ENCODE results near the gene RXRB. TPM values are rescaled to one million over a fixed set of nuclear protein-coding genes. Genes with fewer than 3 reads are reported as not detected.
A peak's percentile ranks its signal among the peaks of the same experiment; 100 is the strongest.
"Not testable (repeated sequence)": the region's sequence is repeated elsewhere in the genome, so short reads cannot be mapped to it uniquely, and the experiment has no call there.

The RXRB gene
- total RNA-seq, 2 experiments from 2014 or later, result 41.0 to 45.4 TPM

DNA sequence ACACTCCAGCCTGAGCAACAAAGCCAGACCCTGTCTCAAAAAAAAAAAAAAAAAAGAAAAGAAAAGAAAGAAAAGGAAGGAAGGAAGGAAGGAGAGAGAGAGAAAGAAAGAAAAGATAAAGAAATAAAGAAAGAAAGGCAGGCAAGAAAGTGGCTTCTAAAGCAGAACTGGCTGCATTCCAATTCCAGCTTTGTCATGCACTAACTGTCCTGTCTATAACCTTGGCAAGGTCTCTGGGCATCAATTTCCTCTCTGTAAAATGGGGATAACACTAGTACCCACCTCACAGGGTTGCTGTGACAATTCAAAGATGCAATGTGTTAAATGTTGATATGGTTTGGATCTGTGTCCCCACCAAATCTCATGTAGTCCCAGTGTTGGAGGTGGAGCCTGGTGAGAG lies 35.9 kb upstream of the RXRB start:
- H3K4me3 Mint-ChIP-seq, result no peak overlapping the region
- ChIA-PET CTCF (interaction anchor here (0.5 to 0.8 kb wide), 4 partner anchors 10 to 98 kb away, joined by 3 to 6 read pairs (median 4); no protein-coding TSS in a partner anchor), POLR2A (interaction anchor here (0.6 kb wide), 1 partner anchor 10 kb away, joined by 4 read pairs; no protein-coding TSS in a partner anchor)
- intact Hi-C loops (cut with DNase I, micrococcal nuclease), result no loop called here
- peaks cover 3% of the 10 kb centered on the region for H3K4me1 Mint-ChIP-seq
- ATAC-seq (no peak), DNase-seq (no peak)
- H3K27ac Mint-ChIP-seq, result no peak overlapping the region
- H3K9me3 Mint-ChIP-seq (ENCODE audit: low read depth), result no peaks in the 10 kb centered on the region
- H3K36me3 Mint-ChIP-seq (ENCODE audit: low read depth), result no peaks in the 10 kb centered on the region
- H3K27me3 Mint-ChIP-seq, result peaks cover 26% of the 10 kb centered on the region

DNA sequence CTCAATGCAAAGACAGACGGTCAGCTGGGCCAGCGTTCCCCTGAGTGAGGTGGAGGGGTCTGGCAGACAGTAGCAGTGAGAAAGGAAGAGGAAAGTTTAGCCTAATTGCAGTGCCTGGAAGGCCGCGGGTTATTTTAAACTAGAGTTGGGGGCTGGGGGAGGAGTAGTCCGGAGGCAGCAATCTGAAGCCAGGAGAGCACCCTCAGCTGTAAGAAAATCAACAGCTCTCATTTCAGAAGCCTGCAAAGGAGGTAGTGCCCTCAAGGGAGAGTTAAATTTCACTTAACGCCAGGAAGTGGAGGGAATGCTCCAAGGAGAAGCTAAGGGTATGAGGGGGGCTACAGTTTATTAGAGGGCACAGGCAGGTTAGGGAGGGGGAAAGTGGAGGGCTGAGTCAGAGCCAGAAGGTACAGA lies 34.8 kb upstream of the RXRB start:
- no peaks in the 10 kb centered on the region for H3K36me3 Mint-ChIP-seq (ENCODE audit: low read depth)
- POLR2A ChIA-PET, result no interaction called here
- H3K4me1 Mint-ChIP-seq, result no peaks in the 10 kb centered on the region
- DNase-seq, result no peak
- CTCF ChIA-PET, result interaction anchor here (0.7 kb wide), 1 partner anchor 70 kb away, joined by 3 read pairs; no protein-coding TSS in a partner anchor
- peaks cover 26% of the 10 kb centered on the region for H3K27me3 Mint-ChIP-seq
- ATAC-seq, result no peak
- H3K4me3 Mint-ChIP-seq, result no peak overlapping the region
- no peaks in the 10 kb centered on the region for H3K9me3 Mint-ChIP-seq (ENCODE audit: low read depth)
- no peak overlapping the region for H3K27ac Mint-ChIP-seq
- intact Hi-C loops (cut with DNase I, micrococcal nuclease), result no loop called here

DNA sequence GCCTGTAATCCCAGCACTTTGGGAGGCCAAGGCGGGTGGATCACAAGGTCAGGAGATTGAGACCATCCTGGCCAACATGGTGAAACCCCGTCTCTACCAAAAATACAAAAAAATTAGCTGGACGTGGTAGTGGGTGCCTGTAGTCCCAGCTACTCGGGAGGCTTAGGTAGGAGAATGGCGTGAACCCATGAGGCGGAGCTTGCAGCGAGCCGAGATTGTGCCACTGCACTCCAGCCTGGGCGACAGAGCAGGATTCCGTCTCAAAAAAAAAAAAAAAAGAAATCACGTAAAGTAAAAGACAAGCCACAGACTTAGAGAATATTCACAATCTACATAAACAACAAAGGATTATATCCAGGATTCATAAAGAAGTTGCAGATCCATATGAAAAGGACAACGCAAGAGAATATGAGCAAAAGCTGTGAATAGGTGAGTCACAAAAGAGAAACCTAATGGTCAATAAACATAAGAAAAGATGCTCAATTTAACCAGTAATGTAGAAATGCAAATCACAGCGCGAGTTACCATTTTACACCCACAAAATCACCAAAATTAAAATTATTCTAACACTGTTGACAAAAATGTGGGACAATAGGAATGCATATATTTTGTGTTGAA lies 26.1 kb upstream of the RXRB start:
- H3K4me3 Mint-ChIP-seq; H3K36me3 Mint-ChIP-seq (ENCODE audit: low read depth); H3K4me1 Mint-ChIP-seq; DNase-seq; intact Hi-C loops (cut with DNase I, micrococcal nuclease); H3K27ac Mint-ChIP-seq; H3K9me3 Mint-ChIP-seq (ENCODE audit: low read depth); ATAC-seq: not testable (repeated sequence)
- CTCF ChIA-PET, result interaction anchor here (0.6 to 1.0 kb wide), 4 partner anchors 8 to 66 kb away, joined by 3 to 4 read pairs (median 4); no protein-coding TSS in a partner anchor
- peaks cover 22% of the 10 kb centered on the region for H3K27me3 Mint-ChIP-seq
- POLR2A ChIA-PET, result interaction anchor here (0.6 kb wide), 1 partner anchor 10 kb away, joined by 4 read pairs; no protein-coding TSS in a partner anchor

DNA sequence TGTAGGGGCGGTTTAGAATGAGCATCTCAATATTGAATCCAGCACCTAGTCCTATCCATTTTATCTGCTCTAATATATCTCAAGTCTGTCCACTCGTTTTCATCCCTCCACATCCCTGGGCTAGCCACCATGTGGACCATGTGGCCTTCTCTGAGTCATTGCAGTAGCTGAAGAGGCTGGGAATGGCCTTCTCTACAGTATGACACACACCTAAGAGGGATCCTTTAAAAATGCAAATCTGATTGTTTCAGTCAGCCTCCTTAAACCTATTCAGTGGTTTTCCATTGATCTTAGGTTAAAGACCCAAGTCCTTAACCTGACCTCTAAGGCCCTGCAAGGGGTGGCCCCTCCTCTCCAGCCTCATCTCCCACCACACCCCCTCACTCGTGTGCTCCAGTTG lies 17.2 kb upstream of the RXRB start:
- CTCF ChIA-PET, result no interaction called here
- no peak overlapping the region for H3K4me3 Mint-ChIP-seq
- no peaks in the 10 kb centered on the region for H3K9me3 Mint-ChIP-seq (ENCODE audit: low read depth)
- ATAC-seq (no peak), DNase-seq (no peak)
- no peak overlapping the region for H3K27ac Mint-ChIP-seq
- POLR2A ChIA-PET, result no interaction called here
- no peaks in the 10 kb centered on the region for H3K36me3 Mint-ChIP-seq (ENCODE audit: low read depth)
- H3K27me3 Mint-ChIP-seq, result peaks cover 41% of the 10 kb centered on the region
- peaks cover 16% of the 10 kb centered on the region for H3K4me1 Mint-ChIP-seq
- intact Hi-C loops (cut with DNase I, micrococcal nuclease), result no loop called here

DNA sequence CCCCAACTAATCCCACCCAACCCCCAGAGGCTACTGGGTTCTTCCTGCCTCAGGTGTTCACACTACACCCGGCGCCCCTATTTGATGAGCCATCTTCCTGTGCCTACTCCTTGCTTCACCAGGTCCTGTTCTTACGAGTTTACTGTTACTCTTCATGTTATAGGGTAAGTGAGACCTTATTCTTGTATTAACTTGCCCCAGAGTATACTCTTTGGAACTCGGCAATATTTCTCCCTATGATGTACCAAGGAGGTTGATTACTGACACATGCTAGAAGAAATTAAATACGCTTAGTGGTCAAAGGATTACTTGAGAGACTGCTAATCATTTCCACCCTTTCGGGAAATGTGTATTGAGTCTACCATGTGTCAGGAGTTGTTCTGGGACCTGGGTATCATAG lies 16.8 kb upstream of the RXRB start:
- Mint-ChIP-seq H3K27ac (no peak overlapping the region), H3K27me3 (peaks cover 39% of the 10 kb centered on the region), H3K36me3 (ENCODE audit: low read depth) (peaks cover 2% of the 10 kb centered on the region), H3K4me1 (peaks cover 18% of the 10 kb centered on the region), H3K4me3 (no peak overlapping the region), H3K9me3 (ENCODE audit: low read depth) (no peaks in the 10 kb centered on the region)
- intact Hi-C loops (cut with DNase I, micrococcal nuclease), result no loop called here
- ATAC-seq, result no peak
- no peak for DNase-seq
- POLR2A ChIA-PET, result no interaction called here
- CTCF ChIA-PET, result no interaction called here

DNA sequence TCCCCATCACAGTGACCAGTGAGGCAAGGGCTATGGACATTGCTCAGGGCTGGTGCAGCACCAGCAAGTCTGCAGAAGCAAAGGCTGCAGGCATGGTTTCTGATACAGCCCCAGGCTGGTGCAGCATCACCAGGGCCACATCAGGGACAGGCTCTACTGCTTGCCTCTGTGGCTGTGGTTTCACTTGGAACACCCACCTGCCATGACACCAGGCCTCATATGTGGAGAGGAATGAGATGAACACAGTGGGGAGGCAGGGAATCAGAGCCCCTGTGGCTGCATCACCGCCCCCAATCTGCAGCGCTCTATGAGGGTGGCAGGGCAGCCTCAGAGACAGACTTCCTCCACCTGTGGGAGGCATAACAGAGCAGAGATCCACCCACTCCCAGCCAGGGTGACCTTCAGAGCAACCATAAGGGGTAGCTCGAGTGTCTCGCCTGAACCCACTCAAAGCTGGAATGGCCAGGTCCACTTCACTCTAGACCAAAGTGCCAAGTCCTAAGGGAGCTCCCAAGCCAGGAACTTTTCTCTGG lies 15.7 kb upstream of the RXRB start:
- peaks cover 18% of the 10 kb centered on the region for H3K4me1 Mint-ChIP-seq
- DNase-seq (no peak), ATAC-seq (no peak)
- peaks cover 35% of the 10 kb centered on the region for H3K27me3 Mint-ChIP-seq
- CTCF ChIA-PET, result no interaction called here
- H3K36me3 Mint-ChIP-seq (ENCODE audit: low read depth), result peaks cover 5% of the 10 kb centered on the region
- no peak overlapping the region for H3K27ac Mint-ChIP-seq
- POLR2A ChIA-PET, result no interaction called here
- H3K9me3 Mint-ChIP-seq (ENCODE audit: low read depth), result no peaks in the 10 kb centered on the region
- H3K4me3 Mint-ChIP-seq, result no peak overlapping the region
- intact Hi-C loops (cut with DNase I, micrococcal nuclease), result no loop called here

DNA sequence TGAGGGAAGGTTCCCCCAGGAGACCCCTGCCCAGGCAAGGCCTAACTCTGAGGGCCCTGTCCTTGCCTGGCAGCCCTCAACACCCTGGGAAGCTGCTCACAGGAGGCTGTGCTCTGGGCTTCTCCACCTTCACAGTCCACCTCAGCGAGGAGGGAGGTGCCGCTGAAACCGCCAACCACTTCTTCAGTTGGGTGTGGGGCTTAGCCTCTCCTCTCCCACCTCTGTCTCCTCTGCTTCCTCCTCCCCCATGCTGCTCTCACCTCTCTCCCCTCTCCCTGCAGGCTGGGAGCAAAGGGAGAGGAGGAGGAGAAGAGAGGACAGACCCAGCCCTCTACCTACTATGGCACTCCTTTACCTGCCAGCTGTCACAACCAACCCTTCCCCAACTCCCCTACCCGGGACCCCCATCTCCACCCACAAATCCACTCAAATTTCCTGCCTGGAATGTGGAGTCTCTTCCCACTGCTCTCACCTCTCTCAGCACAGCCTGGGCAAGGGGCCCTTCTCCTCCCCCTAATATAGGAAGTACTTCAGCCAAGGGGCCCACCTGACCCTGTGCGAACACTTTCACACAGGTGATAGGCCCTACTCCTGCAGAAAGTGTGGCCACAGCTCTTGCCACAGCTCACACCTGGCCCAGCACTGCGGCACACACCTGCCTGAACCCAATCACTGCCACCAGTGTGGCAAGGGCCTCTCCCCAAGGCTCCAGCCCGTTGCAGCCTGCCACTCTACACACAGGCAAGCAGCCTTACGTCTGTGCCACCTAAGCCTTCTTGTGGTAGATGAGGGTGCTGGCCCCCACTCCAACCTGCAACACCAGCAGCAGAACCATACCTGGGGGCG lies 15.0 kb upstream of the RXRB start:
- ChIA-PET CTCF (no interaction called here), POLR2A (no interaction called here)
- no peaks in the 10 kb centered on the region for H3K9me3 Mint-ChIP-seq (ENCODE audit: low read depth)
- DNase-seq (no peak), ATAC-seq (no peak)
- peaks cover 18% of the 10 kb centered on the region for H3K4me1 Mint-ChIP-seq
- H3K27me3 Mint-ChIP-seq, result peaks cover 34% of the 10 kb centered on the region
- H3K36me3 Mint-ChIP-seq (ENCODE audit: low read depth), result peaks cover 8% of the 10 kb centered on the region
- no peak overlapping the region for H3K4me3 Mint-ChIP-seq
- no peak overlapping the region for H3K27ac Mint-ChIP-seq
- intact Hi-C loops (cut with DNase I, micrococcal nuclease), result no loop called here

DNA sequence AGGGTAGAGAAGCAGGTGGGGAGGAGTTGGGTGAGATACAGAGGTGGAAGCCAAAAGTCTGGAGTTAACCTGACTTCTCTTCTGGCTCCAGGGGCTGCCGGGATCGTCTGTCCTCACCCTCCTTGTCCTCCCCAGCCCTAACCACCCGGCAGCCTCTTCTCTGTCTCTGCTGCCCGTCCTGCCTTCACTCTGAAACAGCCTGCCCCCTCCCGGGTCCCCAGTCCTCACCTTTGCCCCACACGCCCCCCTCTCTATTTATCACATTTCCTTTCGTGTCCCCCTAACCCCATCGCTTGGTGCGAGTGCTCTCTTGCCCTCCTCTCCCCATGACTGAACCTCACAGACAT lies 13.5 kb upstream of the RXRB start:
- peak overlapping the region; percentile 40 for H3K4me3 Mint-ChIP-seq
- no peak for DNase-seq
- peaks cover 23% of the 10 kb centered on the region for H3K36me3 Mint-ChIP-seq (ENCODE audit: low read depth)
- ChIA-PET CTCF (no interaction called here), POLR2A (no interaction called here)
- no peak for ATAC-seq
- H3K9me3 Mint-ChIP-seq (ENCODE audit: low read depth), result no peaks in the 10 kb centered on the region
- H3K4me1 Mint-ChIP-seq, result peaks cover 27% of the 10 kb centered on the region
- H3K27me3 Mint-ChIP-seq, result peaks cover 30% of the 10 kb centered on the region
- H3K27ac Mint-ChIP-seq, result no peak overlapping the region
- intact Hi-C loops (cut with DNase I, micrococcal nuclease), result no loop called here

DNA sequence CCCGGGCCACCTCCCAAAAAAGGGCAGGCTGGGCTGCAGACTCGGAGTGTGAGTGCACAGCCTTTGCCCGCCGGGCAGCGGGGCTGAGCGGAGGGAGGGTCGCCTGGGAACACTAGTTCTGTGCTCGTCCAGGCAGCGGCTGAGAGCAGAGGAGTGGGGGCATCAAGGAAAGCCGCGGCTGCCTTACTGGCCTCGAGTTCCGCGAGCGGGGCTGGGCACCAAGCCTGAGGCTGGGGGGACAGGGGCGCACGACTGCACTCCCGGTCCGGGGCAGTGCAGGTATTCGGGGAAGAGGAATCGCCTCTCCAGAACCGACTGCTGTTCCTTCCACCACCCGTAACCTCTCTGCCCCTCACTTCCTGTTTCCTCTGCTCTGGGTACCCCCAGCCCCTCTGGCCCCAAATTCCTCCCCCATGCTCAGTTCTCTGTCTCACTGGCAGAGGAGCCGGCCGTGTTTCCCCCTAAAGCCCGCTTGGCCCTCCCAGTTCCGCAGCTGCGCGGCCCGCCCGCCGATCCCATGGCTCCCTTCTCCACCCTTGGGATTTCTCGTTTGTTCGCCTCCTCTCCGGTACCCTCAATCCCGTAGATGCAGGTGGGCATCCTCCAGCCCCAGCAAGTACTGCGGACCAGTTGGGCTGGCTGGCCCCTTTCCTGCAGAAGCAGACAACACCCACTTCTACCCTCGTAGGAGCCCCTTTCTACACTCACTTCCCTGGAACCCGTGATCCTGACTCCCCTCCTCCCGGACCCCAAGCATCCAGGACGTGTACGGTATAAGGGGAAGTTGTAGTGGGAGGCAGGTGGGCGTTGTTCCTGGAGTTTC lies 12.9 kb upstream of the RXRB start:
- Mint-ChIP-seq H3K4me1 (peaks cover 31% of the 10 kb centered on the region), H3K27me3 (peaks cover 26% of the 10 kb centered on the region), H3K9me3 (ENCODE audit: low read depth) (no peaks in the 10 kb centered on the region), H3K27ac (no peak overlapping the region), H3K36me3 (ENCODE audit: low read depth) (peaks cover 23% of the 10 kb centered on the region), H3K4me3 (peak overlapping the region; percentile 40)
- DNase-seq (peak; percentile 35), ATAC-seq (peak; percentile 28)
- intact Hi-C loops (cut with DNase I, micrococcal nuclease), result no loop called here
- ChIA-PET POLR2A (interaction anchor here (1.2 kb wide), 1 partner anchor 14 kb away, joined by 3 read pairs; no protein-coding TSS in a partner anchor), CTCF (interaction anchor here (0.6 kb wide), 2 partner anchors 264 to 345 kb away, joined by 3 read pairs; no protein-coding TSS in a partner anchor)

DNA sequence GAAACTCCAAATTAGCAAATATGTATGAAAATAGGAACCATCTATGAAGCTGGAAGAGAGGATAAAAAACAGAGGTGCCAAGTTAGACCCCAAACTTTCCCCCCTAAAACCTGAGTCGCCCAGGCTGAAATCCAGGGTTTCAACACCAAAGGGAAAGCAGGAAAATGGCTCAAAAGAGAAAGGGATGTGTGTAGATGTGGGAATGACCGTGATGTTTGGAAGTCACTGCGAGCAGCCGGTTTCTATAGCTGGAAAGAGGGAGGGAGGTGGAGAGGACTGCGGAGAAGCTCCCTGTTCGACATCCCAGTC lies 12.3 kb upstream of the RXRB start:
- H3K4me1 Mint-ChIP-seq, result peaks cover 31% of the 10 kb centered on the region
- H3K9me3 Mint-ChIP-seq (ENCODE audit: low read depth), result no peaks in the 10 kb centered on the region
- intact Hi-C loops (cut with DNase I, micrococcal nuclease), result no loop called here
- no peak for DNase-seq
- no peak overlapping the region for H3K27ac Mint-ChIP-seq
- H3K4me3 Mint-ChIP-seq, result peak overlapping the region; percentile 40
- H3K36me3 Mint-ChIP-seq (ENCODE audit: low read depth), result peaks cover 23% of the 10 kb centered on the region
- peaks cover 23% of the 10 kb centered on the region for H3K27me3 Mint-ChIP-seq
- POLR2A ChIA-PET, result interaction anchor here (1.2 kb wide), 1 partner anchor 13 kb away, joined by 3 read pairs; no protein-coding TSS in a partner anchor
- ATAC-seq, result no peak
- CTCF ChIA-PET, result interaction anchor here (0.6 kb wide), 2 partner anchors 263 to 345 kb away, joined by 3 read pairs; no protein-coding TSS in a partner anchor

DNA sequence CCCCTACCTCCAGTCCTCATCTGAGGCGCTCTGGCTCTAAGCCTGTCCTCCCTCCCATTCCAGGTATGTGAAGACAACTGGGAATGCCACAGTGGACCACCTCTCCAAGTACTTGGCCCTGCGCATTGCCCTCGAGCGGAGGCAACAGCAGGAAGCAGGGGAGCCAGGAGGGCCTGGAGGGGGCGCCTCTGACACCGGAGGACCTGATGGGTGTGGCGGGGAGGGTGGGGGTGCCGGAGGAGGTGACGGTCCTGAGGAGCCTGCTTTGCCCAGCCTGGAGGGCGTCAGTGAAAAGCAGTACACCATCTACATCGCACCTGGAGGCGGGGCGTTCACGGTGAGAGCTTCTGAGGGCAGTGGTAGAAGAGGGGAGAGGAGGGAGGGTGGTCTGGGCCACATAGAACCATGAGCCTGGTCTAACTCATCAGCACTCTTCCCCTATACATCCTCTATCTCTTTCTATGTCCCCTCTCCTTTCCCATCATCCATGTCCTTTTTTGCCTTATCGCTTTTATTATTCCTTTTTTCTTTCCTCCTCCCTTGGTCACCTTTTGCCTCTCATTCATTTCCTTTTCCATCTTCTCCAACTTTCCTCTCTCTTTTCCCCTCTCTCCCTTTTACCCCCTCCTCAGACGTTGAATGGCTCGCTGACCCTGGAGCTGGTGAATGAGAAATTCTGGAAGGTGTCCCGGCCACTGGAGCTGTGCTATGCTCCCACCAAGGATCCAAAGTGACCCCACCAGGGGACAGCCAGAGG lies 11.4 kb upstream of the RXRB start:
- ATAC-seq (no peak), DNase-seq (no peak)
- H3K9me3 Mint-ChIP-seq (ENCODE audit: low read depth), result no peaks in the 10 kb centered on the region
- ChIA-PET POLR2A (interaction anchor here (1.2 kb wide), 1 partner anchor 12 kb away, joined by 3 read pairs; no protein-coding TSS in a partner anchor), CTCF (no interaction called here)
- H3K27ac Mint-ChIP-seq, result no peak overlapping the region
- peaks cover 35% of the 10 kb centered on the region for H3K4me1 Mint-ChIP-seq
- intact Hi-C loops (cut with DNase I, micrococcal nuclease), result no loop called here
- peaks cover 23% of the 10 kb centered on the region for H3K36me3 Mint-ChIP-seq (ENCODE audit: low read depth)
- peaks cover 23% of the 10 kb centered on the region for H3K27me3 Mint-ChIP-seq
- H3K4me3 Mint-ChIP-seq, result no peak overlapping the region
